Measurements from ENCODE around the gene LRMDA. TPM values are rescaled to one million over a fixed set of nuclear protein-coding genes. Genes with fewer than 3 reads are reported as not detected.

LRMDA gene
- total RNA-seq, 1 experiment from 2014 or later: 8.0 TPM

DNA sequence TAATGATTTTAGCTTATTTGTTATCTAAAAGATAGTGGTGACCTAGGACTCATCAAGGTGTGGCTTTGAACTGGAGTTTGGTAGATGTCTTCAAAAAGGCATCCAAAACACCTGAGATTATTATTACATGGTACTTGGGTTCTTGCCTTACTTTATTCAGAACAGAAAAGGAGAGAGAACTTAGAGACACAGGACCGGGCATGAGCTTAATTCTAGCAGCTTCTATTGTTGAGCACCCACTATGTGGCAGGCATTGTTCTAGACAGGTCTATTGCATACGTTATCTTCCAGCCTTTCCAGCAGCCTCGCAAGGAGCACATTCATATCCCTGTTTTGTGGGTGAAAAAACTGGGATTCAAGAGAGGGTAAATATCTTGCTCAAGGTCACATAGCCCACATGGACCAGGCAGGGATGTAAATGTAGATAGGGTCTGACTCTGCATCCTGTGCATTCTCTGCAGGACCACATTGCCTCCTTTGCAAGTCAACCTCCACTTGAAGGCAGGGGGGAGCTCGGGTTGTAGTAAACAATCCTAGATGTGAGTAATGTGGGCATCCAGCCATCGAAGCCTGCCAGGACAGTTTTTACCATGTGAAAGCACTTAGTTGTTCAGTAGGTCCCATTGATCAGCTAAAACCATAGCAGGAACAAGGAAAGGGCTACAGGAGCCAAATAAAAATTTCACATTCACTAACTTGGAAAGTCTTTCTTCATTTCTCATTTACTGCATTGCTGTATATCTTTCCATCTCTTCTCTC, 551.4 kb downstream of the LRMDA start:
- DNase-seq (ENCODE audit: low read depth): peak; percentile 57

- DNase-seq (ENCODE audit: low read depth): no peak
These were observed 552.6 kb downstream of the LRMDA start for GRCh38 chr10:75984067-75984466.

DNA sequence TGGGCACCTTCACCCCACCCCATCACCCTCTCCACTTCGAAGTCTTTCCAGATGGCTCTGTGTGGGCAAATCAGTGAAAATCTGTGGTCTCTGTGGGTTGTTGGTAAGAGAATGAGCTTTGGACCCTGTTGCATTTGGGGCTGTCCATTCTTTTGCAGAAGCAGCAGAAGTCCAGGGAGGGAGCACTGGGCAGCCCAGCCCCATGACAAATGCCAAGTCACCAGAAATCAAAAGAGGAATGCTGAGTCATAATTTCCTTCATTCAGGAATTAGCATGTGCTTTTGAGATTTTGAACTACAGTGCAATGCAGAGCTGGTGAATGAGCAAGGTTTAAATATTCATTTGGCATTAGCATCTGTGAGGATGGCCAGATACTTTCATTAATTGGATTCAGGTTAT, 556.2 kb downstream of the LRMDA start:
- peak; percentile 60 for DNase-seq (ENCODE audit: low read depth)

- peak; percentile 19 for DNase-seq (ENCODE audit: low read depth)
These were observed 563.1 kb downstream of the LRMDA start for GRCh38 chr10:75994357-75995040.

DNA sequence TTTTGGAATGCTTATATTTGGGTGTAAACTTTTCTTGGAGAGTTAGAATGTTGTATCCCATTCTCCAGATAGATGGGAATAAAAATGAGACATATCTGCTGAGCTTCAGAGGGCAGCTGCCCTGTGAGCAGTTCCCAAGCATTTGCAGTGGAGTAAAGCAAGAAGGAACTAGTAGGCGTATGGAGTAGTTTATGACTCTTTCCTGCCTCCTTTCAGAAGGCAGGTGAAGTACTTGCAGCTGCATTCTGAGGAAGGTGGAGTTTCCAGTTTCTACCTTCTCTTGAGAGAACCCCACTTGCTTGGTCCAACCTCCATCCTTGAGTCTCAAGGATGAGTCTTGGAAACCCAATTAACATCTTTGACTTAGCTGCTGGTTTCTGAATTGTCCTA, 563.6 kb downstream of the LRMDA start:
- no peak for DNase-seq (ENCODE audit: low read depth)

DNA sequence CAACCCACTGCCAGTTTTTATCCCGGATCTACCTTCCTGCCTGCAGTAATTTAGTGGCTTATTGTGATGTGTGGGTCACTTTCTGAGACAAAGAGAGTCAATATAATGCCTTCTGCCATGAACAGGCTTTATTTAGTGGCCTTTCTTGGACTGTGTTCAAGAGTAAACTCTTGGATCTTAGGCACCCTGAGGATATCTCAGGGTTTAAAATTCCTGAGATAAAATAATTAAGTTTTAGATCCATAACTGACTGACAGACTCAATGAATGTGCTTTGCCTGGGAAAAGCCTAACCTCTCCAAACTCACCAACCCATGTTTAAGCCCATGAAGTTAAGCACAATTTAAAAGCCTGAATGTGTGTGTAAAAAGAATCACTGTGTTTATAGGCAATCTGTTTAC, 564.3 kb downstream of the LRMDA start:
- DNase-seq (ENCODE audit: low read depth): no peak

GRCh38 chr10:75999001-75999400, 567.6 kb downstream of the LRMDA start:
- no peak for DNase-seq (ENCODE audit: low read depth)

DNA sequence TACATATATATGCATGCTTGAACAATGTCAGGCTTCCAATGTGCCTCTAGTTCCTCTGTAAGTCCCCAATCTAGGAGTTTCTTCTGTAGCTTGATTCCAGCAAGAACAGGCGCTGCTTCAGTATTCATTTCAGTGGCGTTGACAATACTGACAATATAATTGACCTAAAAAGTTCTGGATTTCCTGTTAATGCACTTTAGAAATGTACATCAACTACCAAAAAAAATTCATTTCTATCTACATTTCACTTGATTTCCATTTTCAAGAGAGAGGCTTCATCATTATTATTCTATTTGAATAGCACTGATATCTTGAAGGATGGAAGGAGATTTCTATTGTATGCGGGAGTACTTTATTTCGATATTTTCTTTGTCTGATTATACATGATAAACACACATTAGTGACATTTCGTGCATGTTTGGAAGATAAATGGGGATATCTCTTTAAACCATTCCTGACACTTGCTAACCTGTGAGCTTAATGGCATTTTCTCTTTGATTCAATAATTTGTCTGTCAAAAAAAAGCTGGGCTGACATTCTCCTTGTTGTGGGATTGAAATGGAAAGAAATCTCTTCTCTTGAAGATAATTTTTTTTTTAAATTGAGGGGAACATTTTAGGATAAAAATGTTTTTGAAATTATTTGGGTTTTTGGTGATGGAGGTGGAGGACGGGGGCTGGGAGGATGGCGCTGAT, 568.2 kb downstream of the LRMDA start:
- DNase-seq (ENCODE audit: low read depth): no peak

GRCh38 chr10:76000550-76000949, 569.1 kb downstream of the LRMDA start:
- no peak for DNase-seq (ENCODE audit: low read depth)

GRCh38 chr10:76001019-76001418, 569.6 kb downstream of the LRMDA start:
- peak; percentile 10 for DNase-seq (ENCODE audit: low read depth)

- DNase-seq (ENCODE audit: low read depth): no peak
These were observed 570.0 kb downstream of the LRMDA start for GRCh38 chr10:76001461-76001860.

DNA sequence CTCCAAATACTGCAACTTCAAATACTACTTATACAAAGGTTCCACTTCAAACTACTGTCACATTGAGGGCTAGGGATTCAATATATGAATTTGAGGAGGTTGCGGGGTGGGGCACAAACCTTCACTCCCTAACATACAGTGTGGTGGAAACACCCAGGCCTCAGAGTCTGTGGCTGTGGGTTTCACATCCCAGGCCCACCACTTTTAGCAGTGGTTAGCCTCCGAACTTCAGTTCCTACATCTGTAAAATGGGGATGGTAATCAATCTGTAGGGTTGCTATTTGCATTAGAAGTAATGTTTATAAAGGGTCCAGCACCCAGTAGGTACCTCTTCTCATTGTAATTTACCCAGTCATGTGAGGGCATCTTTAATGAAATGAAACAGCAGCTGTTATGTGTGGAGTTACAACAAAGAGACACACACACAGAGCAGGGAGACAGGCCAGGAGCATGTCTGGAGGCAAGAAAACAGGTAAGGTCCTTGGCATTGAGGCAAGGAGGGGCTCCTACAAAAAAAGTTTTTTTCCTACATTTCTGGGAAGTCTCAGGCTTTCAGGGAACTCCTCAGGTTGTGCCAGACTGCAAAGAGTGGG, 570.9 kb downstream of the LRMDA start:
- DNase-seq (ENCODE audit: low read depth): no peak

DNA sequence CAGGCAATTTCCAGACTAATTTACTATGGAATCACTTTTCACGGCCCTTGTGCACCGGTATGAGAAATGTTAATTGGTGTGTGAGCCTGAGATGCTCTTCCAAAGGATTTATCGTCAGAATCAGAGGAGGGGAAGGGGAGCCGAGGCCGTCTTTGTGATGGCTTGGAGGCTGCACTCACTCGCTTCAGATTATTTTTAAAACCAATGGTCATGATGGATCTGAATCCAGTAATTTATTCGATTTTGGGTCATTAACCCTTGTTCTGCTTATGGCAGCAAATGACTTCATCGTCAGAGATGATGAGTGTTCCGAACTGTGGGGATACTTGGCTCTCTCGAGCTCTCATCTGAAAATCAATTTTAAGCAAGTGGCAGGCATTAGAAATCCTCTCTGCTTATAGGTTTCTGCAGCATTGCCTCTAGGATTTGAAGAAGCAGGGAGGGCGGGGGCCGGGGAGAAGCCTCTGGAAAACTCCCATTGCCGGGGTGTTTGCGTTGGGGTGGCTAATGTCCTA, 576.3 kb downstream of the LRMDA start:
- DNase-seq (ENCODE audit: low read depth): no peak

DNA sequence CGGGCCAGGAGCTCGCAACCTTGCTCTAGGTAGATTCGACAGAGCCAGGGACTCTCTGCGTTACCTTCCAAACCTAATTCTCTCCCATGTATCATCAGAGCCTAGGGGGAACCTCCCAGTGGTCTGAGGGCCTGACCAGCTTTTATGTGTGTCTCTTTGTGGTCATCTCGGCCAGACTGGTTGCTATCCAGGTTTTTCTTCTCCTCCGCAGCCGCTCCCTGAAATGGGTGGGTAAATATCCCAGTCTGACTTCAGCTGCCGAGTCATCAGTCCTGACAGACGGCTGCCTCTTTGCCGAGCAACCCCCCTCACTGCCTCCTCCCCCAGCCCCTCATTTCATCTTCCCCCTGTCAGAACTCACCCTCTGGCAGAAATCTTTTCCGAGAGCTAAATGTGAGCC, 578.1 kb downstream of the LRMDA start:
- DNase-seq (ENCODE audit: low read depth): no peak

DNA sequence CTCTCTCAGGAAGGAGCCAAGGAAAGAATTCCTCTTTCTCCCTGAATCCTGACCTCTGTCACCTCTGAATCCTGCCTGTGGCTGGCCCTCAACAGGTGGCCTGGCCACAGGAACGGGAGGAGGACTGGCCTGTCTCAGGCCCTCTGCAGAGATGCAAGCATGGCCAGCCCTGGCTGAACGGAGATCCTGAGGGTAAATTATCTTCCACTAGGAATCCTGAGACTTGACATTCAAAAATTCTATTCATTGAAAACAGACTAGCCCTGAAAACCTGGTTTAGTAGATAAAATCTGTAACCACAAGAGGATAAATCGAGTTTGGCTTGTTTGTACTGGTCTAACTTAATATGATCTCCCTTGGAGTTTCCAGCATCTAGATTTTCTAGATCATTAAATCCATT, 579.3 kb downstream of the LRMDA start:
- DNase-seq (ENCODE audit: low read depth): peak; percentile 17

DNA sequence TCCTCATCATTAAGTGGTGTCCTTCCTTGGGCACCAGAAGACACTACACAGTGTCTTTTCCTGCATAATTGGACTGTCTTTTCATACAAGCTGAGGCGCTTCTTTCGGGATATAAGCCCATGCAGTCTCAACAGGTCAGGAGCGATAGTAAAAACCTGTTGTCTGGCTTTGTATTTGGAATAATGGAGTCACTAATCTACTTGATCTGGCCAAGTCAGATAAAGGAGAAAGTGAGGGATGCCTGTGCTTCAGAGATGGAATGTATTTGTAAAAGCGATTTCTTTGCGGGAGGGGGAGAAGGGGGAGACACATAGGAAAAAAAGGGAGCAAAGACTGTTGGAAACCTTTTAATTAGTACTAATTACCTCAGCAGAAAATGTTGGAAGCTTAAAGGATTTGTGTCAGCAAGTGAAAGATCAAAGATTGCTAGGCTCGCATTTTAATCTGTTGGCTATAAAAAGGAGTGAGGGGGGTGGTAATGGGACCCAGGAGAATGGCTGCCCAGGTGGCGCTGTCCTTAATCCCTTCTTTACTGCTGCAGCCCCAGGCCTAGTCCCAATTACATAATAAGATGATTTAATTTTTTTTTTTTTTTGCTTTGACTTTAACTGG, 581.4 kb downstream of the LRMDA start:
- no peak for DNase-seq (ENCODE audit: low read depth)

- DNase-seq (ENCODE audit: low read depth): no peak
These were observed 583.8 kb downstream of the LRMDA start for GRCh38 chr10:76015245-76015644.

GRCh38 chr10:76017026-76017732, 585.8 kb downstream of the LRMDA start:
- no peak for DNase-seq (ENCODE audit: low read depth)

- DNase-seq (ENCODE audit: low read depth): no peak
These were observed 586.5 kb downstream of the LRMDA start for GRCh38 chr10:76017733-76018433.

- DNase-seq (ENCODE audit: low read depth): no peak
These were observed 589.2 kb downstream of the LRMDA start for GRCh38 chr10:76020630-76021029.

GRCh38 chr10:76021398-76021797, 590.0 kb downstream of the LRMDA start:
- DNase-seq (ENCODE audit: low read depth): no peak

All from M059J (cell line).